ENCODE data around the gene TMEM26. TPM values are rescaled to one million over a fixed set of nuclear protein-coding genes. Genes with fewer than 3 reads are reported as not detected.

Gene TMEM26
- total RNA-seq, 1 experiment from 2014 or later = 14.3 TPM

GRCh38 chr10:61357687-61358086 lies 95.5 kb downstream of the TMEM26 start:
- Histone ChIP-seq H3K27me3 (ENCODE audit: control insufficient read depth, insufficient read depth, low read length) (no peaks in the 10 kb centered on the region), H3K36me3 (ENCODE audit: control insufficient read depth, insufficient read depth, low read length) (no peaks in the 10 kb centered on the region), H3K27ac (ENCODE audit: low read length) (no peak overlapping the region), H3K9me3 (ENCODE audit: control insufficient read depth, insufficient read depth, low read depth, low read length) (no peaks in the 10 kb centered on the region), H3K4me3 (ENCODE audit: low read depth in 2 of 2, low read length in 2 of 2) (no peak overlapping the region), H3K4me1 (ENCODE audit: control insufficient read depth, insufficient read depth, low read length) (no peaks in the 10 kb centered on the region)
- DNase-seq (ENCODE audit: low read depth, low spot score) = no peak
- ATAC-seq = no peak
- intact Hi-C loops (cut with micrococcal nuclease; ENCODE audit: unreplicated experiment) = no loop called here
- TF ChIP-seq TCF7L2 (IDR thresholded peaks at IDR 0.05; ENCODE audit: low read depth, low read length) (no peak), SIN3A (IDR thresholded peaks at IDR 0.05; ENCODE audit: borderline replicate concordance, insufficient read depth, low read depth, low read length) (no peak), POLR2AphosphoS5 (IDR thresholded peaks at IDR 0.05; ENCODE audit: low read depth, low read length) (no peak), CTCF (IDR thresholded peaks at IDR 0.05) (no peak), REST (IDR thresholded peaks at IDR 0.05; ENCODE audit: insufficient read depth in 1 of 2, low read depth in 2 of 2, low read length in 1 of 2) (no peak)
- in situ Hi-C loops (cut with HindIII; ENCODE audit: low pct_unique_long_range_greater_than_20kb, low sequenced_read_pairs) = no loop called here
- ChIA-PET CTCF (no interaction called here), POLR2A (no interaction called here)
- no TSS peak for BruUV-seq (replicated peaks)

Other genes with a start within 250 kb of the TMEM26 start
- 4.0 TPM for gene CABCOCO1, start 209.5 kb upstream of the TMEM26 start, total RNA-seq (2021; ENCODE audit: unreplicated experiment)

Measured in Panc1 (cell line).